Prostate gland (tissue), 2 donors: ENCODE measurements around the gene PLGRKT. TPM values are rescaled to one million over a fixed set of nuclear protein-coding genes. Genes with fewer than 3 reads are reported as not detected.

Experiments used
- DNase-seq: peaks from one replicate; pipeline ENCODE4 v3.0.0-alpha.2; 2019; ENCODE audit warnings: low spot score
- H3K27ac ChIP-seq, 2 donors: fragments of 200-600 bp; sonication (generic); 2 replicates each; pipeline ENCODE4 v1.5.1; 2017 to 2019
- H3K27me3 ChIP-seq: fragments of 200-600 bp; sonication (generic); replicated peaks from 2 replicates; pipeline ENCODE4 v1.5.1; 2019; ENCODE audit not compliant: insufficient read depth
- H3K36me3 ChIP-seq, 2 donors: fragments of 200-600 bp; sonication (generic); 1 replicate in 1 of 2; 2 replicates in 1 of 2; pipeline versions ENCODE4 v1.5.1 to v1.8.1; 2017 to 2019
- H3K4me1 ChIP-seq: fragments of 200-600 bp; sonication (generic); replicated peaks from 2 replicates; pipeline ENCODE4 v1.5.1; 2019
- H3K4me3 ChIP-seq, 2 donors: fragments of 200-600 bp; sonication (generic); 2 replicates each; pipeline ENCODE4 v1.5.1; 2017 to 2019
- H3K9me3 ChIP-seq: fragments of 200-600 bp; sonication (generic); 2 replicates; pipeline ENCODE4 v1.5.1; 2017
- POLR2A ChIP-seq: fragments of 450-650 bp; IDR thresholded peaks from one replicate; pipeline ENCODE4 v1.6.1; 2016; ENCODE audit warnings: antibody characterized with exemption, mild to moderate bottlenecking
- POLR2AphosphoS5 ChIP-seq: sonication (generic); formaldehyde crosslinking; IDR thresholded peaks from one replicate; pipeline ENCODE4 v1.6.1; 2017; ENCODE audit warnings: antibody characterized with exemption
- WGBS: methylation state at CpG from one replicate; pipeline ENCODE4 v1.1.5; 2018; 5-methylcytosine and 5-hydroxymethylcytosine counted together
- intact Hi-C: fragments of 100-400 bp; cut with DNase I; formaldehyde crosslinking; loops from one replicate; pipeline ENCODE4 v1.14.2; 2022
- total RNA-seq, 2 donors: library from RNA; depleted of rRNA; stranded (reverse); fragments of >200 nt; gene quantifications; one replicate each; pipeline ENCODE4 v1.1.0, GENCODE V29; 2016
- TF ChIP-seq, protein P1 (sequence below), 4 experiments: fragments of 200-600 bp in 2 of 4; fragments of 450-650 bp in 2 of 4; sonication (generic) in 2 of 4; IDR thresholded peaks; 1 replicate in 3 of 4; 2 replicates in 1 of 4; pipeline ENCODE4 v1.5.1; 2016 to 2019; ENCODE audit warnings: antibody characterized with exemption in 4 of 4, mild to moderate bottlenecking in 2 of 4, moderate library complexity in 2 of 4

PLGRKT gene
- total RNA-seq, 2 donors from 2014 or later = 10.4 to 49.6 TPM

DNA sequence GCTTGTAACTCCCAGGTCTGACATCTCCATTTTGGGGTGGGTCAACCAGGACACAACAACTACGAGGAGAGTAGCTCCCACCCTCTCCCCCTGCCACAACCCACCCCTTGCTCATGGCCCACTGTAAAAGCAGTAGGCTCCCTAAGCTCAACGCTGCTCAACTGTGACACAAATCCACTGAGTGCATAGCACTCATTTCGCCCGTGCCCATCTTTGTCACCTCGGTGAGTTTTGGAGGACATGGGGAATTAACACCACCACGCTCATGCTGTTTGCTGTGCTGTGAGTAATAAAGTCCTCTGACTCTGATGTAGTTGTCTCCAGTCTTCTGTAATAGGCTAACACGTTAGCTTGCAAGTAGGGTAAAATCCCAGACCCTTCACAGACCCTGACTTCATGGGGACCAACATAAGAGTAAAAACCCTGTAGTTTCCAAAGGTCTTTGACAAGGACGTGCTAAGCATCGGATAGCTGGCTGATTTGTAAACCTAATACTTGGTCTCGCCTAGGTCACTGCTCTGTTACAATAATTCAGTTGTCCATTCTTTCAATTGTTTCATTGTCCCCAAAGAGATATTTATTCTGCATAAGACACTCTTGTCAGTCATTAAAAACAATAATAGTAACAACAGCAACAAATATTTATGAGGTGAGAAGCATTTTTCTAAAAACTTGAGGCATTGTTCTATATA is 7.7 kb downstream of the PLGRKT start:
- DNase-seq = no peak
- Histone ChIP-seq H3K9me3 (no peaks in the 10 kb centered on the region), H3K4me3 (no peak overlapping the region), H3K27me3 (no peaks in the 10 kb centered on the region), H3K4me1 (no peaks in the 10 kb centered on the region), H3K27ac (no peak overlapping the region), H3K36me3 (no peaks in the 10 kb centered on the region)
- intact Hi-C loops = loop anchor here (10.0 kb wide), 1 partner anchor 445 kb away; the partner anchor contains the start of gene JAK2
- TF ChIP-seq, protein P1, sequence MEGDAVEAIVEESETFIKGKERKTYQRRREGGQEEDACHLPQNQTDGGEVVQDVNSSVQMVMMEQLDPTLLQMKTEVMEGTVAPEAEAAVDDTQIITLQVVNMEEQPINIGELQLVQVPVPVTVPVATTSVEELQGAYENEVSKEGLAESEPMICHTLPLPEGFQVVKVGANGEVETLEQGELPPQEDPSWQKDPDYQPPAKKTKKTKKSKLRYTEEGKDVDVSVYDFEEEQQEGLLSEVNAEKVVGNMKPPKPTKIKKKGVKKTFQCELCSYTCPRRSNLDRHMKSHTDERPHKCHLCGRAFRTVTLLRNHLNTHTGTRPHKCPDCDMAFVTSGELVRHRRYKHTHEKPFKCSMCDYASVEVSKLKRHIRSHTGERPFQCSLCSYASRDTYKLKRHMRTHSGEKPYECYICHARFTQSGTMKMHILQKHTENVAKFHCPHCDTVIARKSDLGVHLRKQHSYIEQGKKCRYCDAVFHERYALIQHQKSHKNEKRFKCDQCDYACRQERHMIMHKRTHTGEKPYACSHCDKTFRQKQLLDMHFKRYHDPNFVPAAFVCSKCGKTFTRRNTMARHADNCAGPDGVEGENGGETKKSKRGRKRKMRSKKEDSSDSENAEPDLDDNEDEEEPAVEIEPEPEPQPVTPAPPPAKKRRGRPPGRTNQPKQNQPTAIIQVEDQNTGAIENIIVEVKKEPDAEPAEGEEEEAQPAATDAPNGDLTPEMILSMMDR (IDR thresholded peaks at IDR 0.05) = no peak
- no peak for TF ChIP-seq POLR2A
- no peak for TF ChIP-seq POLR2AphosphoS5
- WGBS = 89% methylated on average over 10 of the region's 10 CpGs

DNA sequence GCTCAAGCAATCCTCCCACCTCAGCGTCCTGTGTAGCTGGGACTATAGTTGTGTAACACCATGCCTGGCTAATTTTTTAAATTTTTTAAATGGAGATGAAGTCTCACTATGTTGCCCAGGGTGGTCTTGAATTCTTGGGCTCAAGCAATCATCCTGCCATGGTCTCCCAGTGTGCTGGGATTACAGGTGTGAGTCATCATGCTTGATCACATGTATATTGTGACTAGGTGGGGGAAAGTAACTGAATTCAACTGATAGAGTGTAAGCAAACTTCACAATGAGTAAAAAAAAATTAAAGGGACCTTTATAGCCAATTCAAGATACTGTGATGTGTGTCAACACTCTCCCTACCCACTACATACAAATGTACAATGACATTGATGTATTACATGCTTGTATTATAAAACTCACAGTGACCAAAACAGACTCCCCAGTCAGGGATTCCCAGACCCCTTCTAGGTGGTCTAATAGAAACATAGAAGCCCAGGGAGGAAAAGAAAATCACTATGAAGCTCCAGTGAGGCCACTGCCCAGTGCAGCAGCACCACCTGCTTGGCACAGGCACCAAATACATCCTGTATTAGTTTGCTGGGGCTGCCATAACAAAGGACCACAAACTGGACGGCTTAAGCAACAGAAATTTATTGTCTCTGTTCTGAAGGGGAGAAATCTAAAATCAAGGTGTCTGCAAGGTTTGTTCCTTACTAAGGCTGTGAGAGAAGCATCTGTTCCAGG is 8.8 kb downstream of the PLGRKT start:
- TF ChIP-seq, protein P1 (IDR thresholded peaks at IDR 0.05) = no peak
- TF ChIP-seq POLR2A (no peak), POLR2AphosphoS5 (no peak)
- 73% methylated on average over 2 of the region's 2 CpGs for WGBS
- Histone ChIP-seq H3K4me1 (no peaks in the 10 kb centered on the region), H3K27me3 (no peaks in the 10 kb centered on the region), H3K27ac (no peak overlapping the region), H3K9me3 (no peaks in the 10 kb centered on the region), H3K4me3 (no peak overlapping the region), H3K36me3 (no peaks in the 10 kb centered on the region)
- intact Hi-C loops = no loop called here
- no peak for DNase-seq

DNA sequence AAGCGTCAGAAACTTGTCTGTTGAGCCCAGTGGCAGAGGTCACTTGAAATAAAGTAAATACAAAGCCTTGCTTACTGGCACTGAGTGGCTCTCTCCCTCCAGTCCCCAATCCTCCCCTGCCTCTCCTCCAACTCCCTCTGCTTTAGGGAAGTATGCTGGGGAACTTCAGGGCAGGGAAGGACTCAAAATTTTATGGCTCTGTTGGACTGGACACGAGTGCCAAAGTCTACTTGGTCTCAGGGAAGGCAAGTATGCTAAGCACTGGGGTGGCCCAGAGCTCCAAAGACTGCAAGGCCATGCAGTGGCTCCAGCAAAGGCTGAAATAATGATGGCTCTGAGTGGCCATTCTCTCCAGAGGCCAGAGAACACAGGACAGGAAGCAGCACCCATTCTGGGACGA is 9.6 kb downstream of the PLGRKT start:
- TF ChIP-seq POLR2AphosphoS5 (no peak), POLR2A (no peak)
- TF ChIP-seq, protein P1 (IDR thresholded peaks at IDR 0.05) = no peak
- no peak for DNase-seq
- H3K9me3 ChIP-seq = no peaks in the 10 kb centered on the region
- no peak overlapping the region for H3K4me3 ChIP-seq
- WGBS = 79% methylated on average over 3 of the region's 3 CpGs
- intact Hi-C loops = no loop called here
- no peaks in the 10 kb centered on the region for H3K4me1 ChIP-seq
- H3K27me3 ChIP-seq = no peaks in the 10 kb centered on the region
- H3K27ac ChIP-seq = no peak overlapping the region
- H3K36me3 ChIP-seq = no peaks in the 10 kb centered on the region

DNA sequence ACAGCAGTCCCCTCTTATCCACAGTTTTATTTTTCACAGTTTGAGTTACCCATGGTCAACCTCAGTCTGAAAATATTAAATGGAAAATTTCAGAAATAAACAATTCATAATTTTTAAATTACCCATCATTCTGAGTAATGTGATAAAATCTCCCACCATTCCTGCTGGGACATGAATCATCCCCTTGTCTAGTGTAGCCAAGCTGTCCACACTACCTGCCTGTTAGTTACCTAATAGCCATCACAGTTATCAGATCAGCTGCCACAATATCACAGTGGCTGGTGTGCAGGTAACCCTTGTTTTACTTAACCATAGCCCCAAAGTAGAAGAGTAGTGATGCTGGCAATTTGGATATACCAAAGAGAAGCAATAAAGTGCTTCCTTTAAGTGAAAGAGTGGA is 10.7 kb downstream of the PLGRKT start:
- Histone ChIP-seq H3K27ac (no peak overlapping the region), H3K36me3 (no peaks in the 10 kb centered on the region), H3K27me3 (no peaks in the 10 kb centered on the region), H3K4me1 (no peaks in the 10 kb centered on the region), H3K4me3 (no peak overlapping the region), H3K9me3 (no peaks in the 10 kb centered on the region)
- intact Hi-C loops = no loop called here
- TF ChIP-seq POLR2A (no peak), POLR2AphosphoS5 (no peak)
- no peak for DNase-seq

DNA sequence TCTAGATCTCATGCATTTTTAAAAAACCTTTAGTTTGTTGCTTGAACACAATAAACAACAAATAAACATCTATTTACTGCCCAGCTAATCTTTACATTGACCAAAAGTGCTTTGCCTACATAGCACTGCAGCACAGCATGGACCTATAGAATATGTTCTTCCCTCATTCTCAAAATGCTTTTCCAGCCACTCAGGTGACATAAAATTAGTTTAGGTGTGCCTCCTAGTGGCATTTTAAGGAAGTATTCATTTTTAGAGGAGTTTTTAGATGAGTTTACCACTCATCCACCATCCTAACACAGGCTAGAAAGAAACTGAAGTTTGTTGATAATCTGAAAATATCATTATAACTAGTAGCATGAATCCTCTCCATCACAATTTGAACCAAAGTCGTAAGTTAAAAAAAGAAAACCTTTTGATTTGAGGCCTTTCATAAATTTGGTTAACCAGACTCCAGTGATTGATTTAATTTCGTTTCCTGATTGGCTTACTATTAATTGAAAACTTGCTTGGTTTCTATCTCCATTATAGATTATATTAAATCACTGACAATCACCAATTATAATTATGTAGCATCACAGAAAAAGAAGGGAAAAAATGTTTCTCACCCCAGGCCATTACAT is 12.6 kb downstream of the PLGRKT start:
- Histone ChIP-seq H3K4me1 (no peaks in the 10 kb centered on the region), H3K27ac (no peak overlapping the region), H3K27me3 (no peaks in the 10 kb centered on the region), H3K36me3 (no peaks in the 10 kb centered on the region), H3K9me3 (no peaks in the 10 kb centered on the region), H3K4me3 (no peak overlapping the region)
- intact Hi-C loops = no loop called here
- DNase-seq = no peak
- TF ChIP-seq, protein P1 (IDR thresholded peaks at IDR 0.05) = peak in 3 of 4 experiments; percentile 29 to 40 (median 36)
- TF ChIP-seq POLR2A = no peak
- TF ChIP-seq POLR2AphosphoS5 = no peak
- 94% methylated on average over 2 of the region's 2 CpGs for WGBS
